Measurements from ENCODE around the gene KLF4. TPM values are rescaled to one million over a fixed set of nuclear protein-coding genes. Genes with fewer than 3 reads are reported as not detected.
"Not testable (repeated sequence)": the region's sequence is repeated elsewhere in the genome, so short reads cannot be mapped to it uniquely, and the experiment has no call there.

The KLF4 gene
- total and polyA plus RNA-seq, 5 donors from 2014 or later = 0.11 to 4.0 TPM; not detected in 3

DNA sequence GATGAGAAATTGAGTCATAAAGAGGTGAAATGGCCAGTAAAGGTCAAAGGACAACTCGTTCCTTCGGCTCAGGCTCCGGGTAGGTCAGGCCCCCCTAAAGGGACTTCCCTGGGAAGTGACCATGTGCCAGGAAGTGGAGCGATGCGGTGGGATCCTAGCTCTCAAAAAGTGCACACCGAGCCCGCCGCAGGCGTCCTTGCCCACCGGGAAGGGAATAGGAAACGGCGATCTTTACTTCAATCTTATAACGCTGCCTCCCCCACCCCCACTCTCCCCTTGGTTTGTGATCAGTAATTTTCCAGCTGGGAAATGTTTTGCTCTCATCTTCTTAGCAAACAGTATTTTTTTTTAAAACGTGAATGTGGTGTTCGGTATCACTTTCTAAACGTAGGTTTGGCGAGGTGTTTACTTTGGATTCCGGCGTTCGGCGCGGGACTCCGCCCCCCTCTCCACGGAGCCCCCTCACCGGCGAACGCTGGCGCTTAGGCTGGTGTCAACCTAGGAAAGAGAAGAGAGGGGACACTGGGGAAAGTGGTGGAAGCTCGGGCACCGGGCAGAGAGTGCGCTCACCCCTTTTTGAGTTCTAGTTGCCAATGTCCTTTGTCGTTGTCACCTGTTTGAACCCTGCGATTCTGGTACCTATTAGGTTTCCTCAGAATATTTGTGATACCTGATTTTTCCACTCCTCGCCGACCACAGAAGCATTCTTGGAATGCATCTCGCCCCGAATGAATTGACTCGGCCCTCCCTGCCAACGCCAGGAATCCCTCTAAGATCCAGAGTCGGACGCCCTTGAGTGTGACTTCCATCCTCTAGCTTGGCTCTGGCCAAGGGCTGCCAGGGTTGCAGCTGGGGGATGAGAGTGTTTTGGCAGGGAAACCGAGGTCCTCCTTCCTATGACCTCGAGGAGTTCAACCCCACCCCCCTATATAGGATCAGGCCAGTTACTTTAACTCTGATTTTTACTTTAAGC is 1.8 kb upstream of the KLF4 start:
- no peaks in the 10 kb centered on the region for H3K36me3 Mint-ChIP-seq
- Histone ChIP-seq H3K36me3 (ENCODE audit: control insufficient read depth, insufficient read depth, low read length) (no peaks in the 10 kb centered on the region), H3K4me3 (ENCODE audit: low read depth, low read length) (no peak overlapping the region), H3K9me3 (ENCODE audit: control insufficient read depth in 2 of 2, low read length in 2 of 2) (no peaks in the 10 kb centered on the region), H3K4me1 (ENCODE audit: control insufficient read depth, insufficient read depth, low read length, poor library complexity, severe bottlenecking) (peaks cover 15% of the 10 kb centered on the region), H3K27ac (ENCODE audit: insufficient read depth, low read length, poor library complexity, severe bottlenecking) (no peak overlapping the region), H3K27me3 (ENCODE audit: control insufficient read depth, insufficient read depth, low read length) (peaks cover 20% of the 10 kb centered on the region)
- peaks cover 23% of the 10 kb centered on the region for H3K27me3 Mint-ChIP-seq
- no peak for DNase-seq
- peak overlapping the region in 2 of 4 donors; percentile 36 to 44 for H3K4me3 Mint-ChIP-seq
- H3K9me3 Mint-ChIP-seq = peaks cover 0 to 2% (median 0%) of the 10 kb centered on the region in 7 donors
- H3K4me1 Mint-ChIP-seq = peaks cover 0 to 21% (median 4%) of the 10 kb centered on the region in 4 donors
- no peak for ATAC-seq (ENCODE audit: low read depth in 2 of 2)
- H3K27ac Mint-ChIP-seq = no peak overlapping the region

DNA sequence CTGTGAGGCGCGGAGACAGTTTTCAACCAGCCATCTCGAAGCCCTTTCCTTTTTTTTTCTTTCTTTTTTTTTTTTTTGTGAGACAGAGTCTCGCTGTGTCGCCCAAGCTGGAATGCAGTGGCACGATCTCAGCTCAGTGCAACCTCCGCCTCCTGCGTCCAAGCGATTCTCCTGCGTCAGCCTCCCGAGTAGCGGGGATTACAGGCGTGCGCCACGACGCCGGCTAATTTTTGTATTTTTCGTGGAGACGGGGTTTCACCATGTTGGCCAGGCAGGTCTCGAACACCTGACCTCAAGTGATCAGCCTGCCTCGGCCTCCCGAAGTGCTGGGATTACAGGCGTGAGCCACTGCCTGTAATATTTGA is 1.0 kb upstream of the KLF4 start:
- H3K9me3 Mint-ChIP-seq; H3K4me3 ChIP-seq (ENCODE audit: low read depth, low read length); H3K36me3 Mint-ChIP-seq; H3K27ac Mint-ChIP-seq; H3K9me3 ChIP-seq (ENCODE audit: control insufficient read depth in 2 of 2, low read length in 2 of 2); ATAC-seq (ENCODE audit: low read depth in 2 of 2); H3K36me3 ChIP-seq (ENCODE audit: control insufficient read depth, insufficient read depth, low read length); H3K27ac ChIP-seq (ENCODE audit: insufficient read depth, low read length, poor library complexity, severe bottlenecking): not testable (repeated sequence)
- Mint-ChIP-seq H3K4me3 (peak overlapping the region in 2 of 4 donors; percentile 63 to 70), H3K27me3 (peaks cover 31% of the 10 kb centered on the region), H3K4me1 (peaks cover 0 to 21% (median 4%) of the 10 kb centered on the region in 4 donors)
- DNase-seq = peak in 1 of 3 donors; percentile 0
- peaks cover 21% of the 10 kb centered on the region for H3K27me3 ChIP-seq (ENCODE audit: control insufficient read depth, insufficient read depth, low read length)
- peaks cover 15% of the 10 kb centered on the region for H3K4me1 ChIP-seq (ENCODE audit: control insufficient read depth, insufficient read depth, low read length, poor library complexity, severe bottlenecking)

GRCh38 chr9:107489144-107489673 is 360 bp downstream of the KLF4 start:
- H3K9me3 ChIP-seq (ENCODE audit: control insufficient read depth in 2 of 2, low read length in 2 of 2) = no peaks in the 10 kb centered on the region
- no peak for ATAC-seq (ENCODE audit: low read depth in 2 of 2)
- H3K27ac Mint-ChIP-seq = no peak overlapping the region
- H3K27ac ChIP-seq (ENCODE audit: insufficient read depth, low read length, poor library complexity, severe bottlenecking) = no peak overlapping the region
- H3K4me1 ChIP-seq (ENCODE audit: control insufficient read depth, insufficient read depth, low read length, poor library complexity, severe bottlenecking) = peaks cover 15% of the 10 kb centered on the region
- H3K36me3 Mint-ChIP-seq = no peaks in the 10 kb centered on the region
- H3K27me3 Mint-ChIP-seq = peaks cover 37% of the 10 kb centered on the region
- H3K36me3 ChIP-seq (ENCODE audit: control insufficient read depth, insufficient read depth, low read length) = no peaks in the 10 kb centered on the region
- peaks cover 18% of the 10 kb centered on the region for H3K27me3 ChIP-seq (ENCODE audit: control insufficient read depth, insufficient read depth, low read length)
- H3K9me3 Mint-ChIP-seq = peaks cover 0 to 2% (median 0%) of the 10 kb centered on the region in 7 donors
- H3K4me1 Mint-ChIP-seq = peaks cover 0 to 21% (median 4%) of the 10 kb centered on the region in 4 donors
- DNase-seq = no peak
- peak overlapping the region in 2 of 4 donors; percentile 52 to 57 for H3K4me3 Mint-ChIP-seq
- H3K4me3 ChIP-seq (ENCODE audit: low read depth, low read length) = no peak overlapping the region

DNA sequence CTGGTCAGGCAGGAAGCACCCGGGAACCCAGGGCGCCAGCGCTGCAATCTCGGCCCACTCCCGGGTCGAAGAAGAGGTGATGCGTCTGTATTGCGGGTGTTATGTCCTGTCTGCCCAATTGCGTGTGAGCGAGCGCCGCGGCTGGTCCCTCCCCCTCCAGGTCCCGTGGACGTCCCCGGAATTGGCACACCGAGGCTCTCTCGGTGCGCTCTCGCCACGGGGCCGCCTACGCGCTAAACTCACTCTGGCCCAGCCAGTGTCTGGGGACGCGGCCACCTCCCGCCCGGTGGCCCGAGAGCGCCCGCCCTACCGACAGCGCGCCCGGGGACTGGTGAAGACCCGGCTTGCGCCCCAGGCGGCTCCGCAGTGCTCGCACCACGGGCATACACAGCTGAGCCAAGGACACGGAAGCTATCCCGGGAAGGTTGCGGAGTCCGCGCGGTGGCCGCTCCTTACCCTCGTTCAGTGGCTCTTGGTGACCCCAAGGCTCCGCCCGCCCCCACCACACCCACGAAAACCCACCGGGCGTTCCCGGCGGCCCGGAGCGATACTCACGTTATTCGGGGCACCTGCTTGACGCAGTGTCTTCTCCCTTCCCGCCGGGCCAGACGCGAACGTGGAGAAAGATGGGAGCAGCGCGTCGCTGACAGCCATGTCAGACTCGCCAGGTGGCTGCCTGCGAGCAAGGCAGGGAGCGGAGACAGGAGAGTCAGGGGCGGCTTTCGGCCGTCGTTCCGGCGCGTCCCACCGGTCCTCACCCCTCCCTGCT is 1.0 kb downstream of the KLF4 start:
- Histone ChIP-seq H3K4me1 (ENCODE audit: control insufficient read depth, insufficient read depth, low read length, poor library complexity, severe bottlenecking) (peaks cover 15% of the 10 kb centered on the region), H3K27ac (ENCODE audit: insufficient read depth, low read length, poor library complexity, severe bottlenecking) (no peak overlapping the region), H3K9me3 (ENCODE audit: control insufficient read depth in 2 of 2, low read length in 2 of 2) (no peaks in the 10 kb centered on the region), H3K4me3 (ENCODE audit: low read depth, low read length) (no peak overlapping the region), H3K36me3 (ENCODE audit: control insufficient read depth, insufficient read depth, low read length) (no peaks in the 10 kb centered on the region), H3K27me3 (ENCODE audit: control insufficient read depth, insufficient read depth, low read length) (peaks cover 18% of the 10 kb centered on the region)
- no peak overlapping the region for H3K27ac Mint-ChIP-seq
- ATAC-seq (ENCODE audit: low read depth in 2 of 2) = no peak
- peak in 1 of 3 donors; percentile 12 for DNase-seq
- peak overlapping the region in 2 of 4 donors; percentile 52 to 57 for H3K4me3 Mint-ChIP-seq
- peaks cover 40% of the 10 kb centered on the region for H3K27me3 Mint-ChIP-seq
- peaks cover 0 to 21% (median 4%) of the 10 kb centered on the region in 4 donors for H3K4me1 Mint-ChIP-seq
- no peaks in the 10 kb centered on the region for H3K36me3 Mint-ChIP-seq
- H3K9me3 Mint-ChIP-seq = peaks cover 0 to 2% (median 0%) of the 10 kb centered on the region in 7 donors

DNA sequence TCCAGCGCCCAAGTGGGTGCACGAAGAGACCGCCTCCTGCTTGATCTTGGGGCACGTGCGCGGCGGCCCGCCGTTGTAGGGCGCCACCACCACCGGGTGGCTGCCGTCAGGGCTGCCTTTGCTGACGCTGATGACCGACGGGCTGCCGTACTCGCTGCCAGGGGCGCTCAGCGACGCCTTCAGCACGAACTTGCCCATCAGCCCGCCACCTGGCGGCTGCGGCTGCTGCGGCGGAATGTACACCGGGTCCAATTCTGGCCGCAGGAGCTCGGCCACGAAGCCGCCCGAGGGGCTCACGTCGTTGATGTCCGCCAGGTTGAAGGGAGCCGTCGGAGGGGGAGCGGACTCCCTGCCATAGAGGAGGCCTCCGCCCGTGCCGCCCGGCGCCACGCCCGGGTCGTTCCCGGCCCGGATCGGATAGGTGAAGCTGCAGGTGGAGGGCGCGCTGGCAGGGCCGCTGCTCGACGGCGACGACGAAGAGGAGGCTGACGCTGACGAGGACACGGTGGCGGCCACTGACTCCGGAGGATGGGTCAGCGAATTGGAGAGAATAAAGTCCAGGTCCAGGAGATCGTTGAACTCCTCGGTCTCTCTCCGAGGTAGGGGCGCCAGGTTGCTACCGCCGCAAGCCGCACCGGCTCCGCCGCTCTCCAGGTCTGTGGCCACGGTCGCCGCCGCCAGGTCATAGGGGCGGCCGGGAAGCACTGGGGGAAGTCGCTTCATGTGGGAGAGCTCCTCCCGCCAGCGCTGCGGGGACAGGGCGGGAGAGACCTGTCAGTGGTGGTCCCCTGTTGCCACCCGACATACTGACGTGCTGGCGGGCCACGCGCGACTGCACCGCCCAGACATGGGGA is 1.8 kb downstream of the KLF4 start:
- peaks cover 0 to 21% (median 4%) of the 10 kb centered on the region in 4 donors for H3K4me1 Mint-ChIP-seq
- Histone ChIP-seq H3K27me3 (ENCODE audit: control insufficient read depth, insufficient read depth, low read length) (peaks cover 18% of the 10 kb centered on the region), H3K4me3 (ENCODE audit: low read depth, low read length) (no peak overlapping the region), H3K36me3 (ENCODE audit: control insufficient read depth, insufficient read depth, low read length) (no peaks in the 10 kb centered on the region), H3K4me1 (ENCODE audit: control insufficient read depth, insufficient read depth, low read length, poor library complexity, severe bottlenecking) (peaks cover 15% of the 10 kb centered on the region), H3K9me3 (ENCODE audit: control insufficient read depth in 2 of 2, low read length in 2 of 2) (no peaks in the 10 kb centered on the region), H3K27ac (ENCODE audit: insufficient read depth, low read length, poor library complexity, severe bottlenecking) (no peak overlapping the region)
- ATAC-seq (ENCODE audit: low read depth in 2 of 2) (no peak), DNase-seq (peak in 1 of 3 donors; percentile 26)
- H3K4me3 Mint-ChIP-seq = no peak overlapping the region
- H3K9me3 Mint-ChIP-seq = peaks cover 0 to 2% (median 0%) of the 10 kb centered on the region in 7 donors
- peaks cover 46% of the 10 kb centered on the region for H3K27me3 Mint-ChIP-seq
- no peak overlapping the region for H3K27ac Mint-ChIP-seq
- no peaks in the 10 kb centered on the region for H3K36me3 Mint-ChIP-seq

DNA sequence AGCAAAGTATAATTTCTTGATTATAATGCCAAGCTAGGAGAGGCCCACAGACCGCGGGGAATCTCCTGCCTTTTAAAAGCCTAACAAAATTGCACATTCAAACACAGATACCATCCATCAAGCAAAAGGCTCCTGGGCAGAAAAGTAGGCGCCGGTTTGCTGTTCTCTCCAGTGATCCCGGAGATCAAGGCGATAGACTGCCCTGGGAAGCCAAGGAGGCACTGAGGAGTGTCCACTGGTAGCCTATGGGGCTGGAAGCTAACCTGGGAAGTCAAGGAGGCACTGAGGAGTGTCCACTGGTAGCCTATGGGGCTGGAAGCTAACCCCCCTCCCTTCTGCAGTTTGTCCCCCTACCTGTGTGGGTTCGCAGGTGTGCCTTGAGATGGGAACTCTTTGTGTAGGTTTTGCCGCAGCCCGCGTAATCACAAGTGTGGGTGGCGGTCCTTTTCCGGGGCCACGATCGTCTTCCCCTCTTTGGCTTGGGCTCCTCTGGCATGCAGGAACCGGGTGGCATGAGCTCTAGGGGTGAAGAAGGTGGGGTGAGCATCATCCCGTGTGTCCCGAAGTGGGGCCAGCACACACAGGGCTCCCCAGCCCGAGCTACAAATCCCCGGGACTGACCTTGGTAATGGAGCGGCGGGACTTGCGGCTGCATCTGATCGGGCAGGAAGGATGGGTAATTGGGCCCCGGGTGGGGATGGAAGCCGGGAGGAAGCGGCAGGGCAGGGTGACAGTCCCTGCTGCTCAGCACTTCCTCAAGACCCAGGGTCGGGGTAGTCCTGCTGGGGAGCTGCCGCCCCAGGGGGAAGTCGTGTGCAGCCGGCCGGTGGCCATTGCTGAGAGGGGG is 2.7 kb downstream of the KLF4 start:
- DNase-seq = no peak
- H3K4me1 Mint-ChIP-seq = peaks cover 0 to 21% (median 4%) of the 10 kb centered on the region in 4 donors
- no peak for ATAC-seq (ENCODE audit: low read depth in 2 of 2)
- peak overlapping the region in 1 of 4 donors; percentile 41 for H3K4me3 Mint-ChIP-seq
- peaks cover 15% of the 10 kb centered on the region for H3K4me1 ChIP-seq (ENCODE audit: control insufficient read depth, insufficient read depth, low read length, poor library complexity, severe bottlenecking)
- no peaks in the 10 kb centered on the region for H3K36me3 ChIP-seq (ENCODE audit: control insufficient read depth, insufficient read depth, low read length)
- peaks cover 40% of the 10 kb centered on the region for H3K27me3 Mint-ChIP-seq
- H3K27ac ChIP-seq (ENCODE audit: insufficient read depth, low read length, poor library complexity, severe bottlenecking) = no peak overlapping the region
- H3K36me3 Mint-ChIP-seq = no peaks in the 10 kb centered on the region
- no peak overlapping the region for H3K4me3 ChIP-seq (ENCODE audit: low read depth, low read length)
- H3K9me3 Mint-ChIP-seq = peaks cover 0 to 2% (median 0%) of the 10 kb centered on the region in 7 donors
- H3K27ac Mint-ChIP-seq = no peak overlapping the region
- no peaks in the 10 kb centered on the region for H3K9me3 ChIP-seq (ENCODE audit: control insufficient read depth in 2 of 2, low read length in 2 of 2)
- peaks cover 13% of the 10 kb centered on the region for H3K27me3 ChIP-seq (ENCODE audit: control insufficient read depth, insufficient read depth, low read length)

Data from CD4-positive, CD25-positive, alpha-beta regulatory T cell (primary cell).